Karpas-422 (cell line): Measurements from ENCODE around the gene PSRC1. TPM values are rescaled to one million over a fixed set of nuclear protein-coding genes. Genes with fewer than 3 reads are reported as not detected.
A peak's percentile ranks its signal among the peaks of the same experiment; 100 is the strongest.

Experiments used
- DNase-seq: peaks from one replicate; pipeline ENCODE4 v3.0.0-alpha.2; 2015
- H2AFZ ChIP-seq: fragments of 200-600 bp; sonication (generic); 2 replicates; pipeline ENCODE4 v1.6.1; 2014; ENCODE audit warnings: antibody characterized with exemption, low read length, mixed read lengths
- H3K27ac ChIP-seq: fragments of 200-600 bp; sonication (generic); 2 replicates; pipeline ENCODE4 v1.5.1; 2014; ENCODE audit warnings: mild to moderate bottlenecking, low read length, moderate library complexity
- H3K27me3 ChIP-seq: fragments of 200-600 bp; sonication (generic); 2 replicates; pipeline ENCODE4 v1.6.1; 2014; ENCODE audit warnings: low read length, mixed read lengths
- H3K36me3 ChIP-seq: fragments of 200-600 bp; sonication (generic); 2 replicates; pipeline ENCODE4 v1.6.1; 2014; ENCODE audit warnings: low read length, mixed read lengths; ENCODE audit not compliant: insufficient read depth
- H3K4me1 ChIP-seq: fragments of 200-600 bp; sonication (generic); 2 replicates; pipeline ENCODE4 v1.6.1; 2014; ENCODE audit warnings: mild to moderate bottlenecking, low read length, mixed read lengths
- H3K4me2 ChIP-seq: fragments of 200-600 bp; sonication (generic); 2 replicates; pipeline ENCODE4 v1.6.1; 2014; ENCODE audit warnings: low read length, low read depth, mild to moderate bottlenecking; ENCODE audit not compliant: poor library complexity, severe bottlenecking
- H3K4me3 ChIP-seq: fragments of 200-600 bp; sonication (generic); 2 replicates; pipeline ENCODE4 v1.5.1; 2014; ENCODE audit warnings: mild to moderate bottlenecking, antibody characterized with exemption, low read length, mixed read lengths
- H3K79me2 ChIP-seq: fragments of 200-600 bp; sonication (generic); 2 replicates; pipeline ENCODE4 v1.6.1; 2014; ENCODE audit warnings: mild to moderate bottlenecking, low read length, mixed read lengths
- H3K9ac ChIP-seq: fragments of 200-600 bp; sonication (generic); 2 replicates; pipeline ENCODE4 v1.6.0; 2014; ENCODE audit warnings: low read length
- H3K9me2 ChIP-seq: fragments of 200-600 bp; sonication (generic), shearing (Covaris generic); replicated peaks from 2 replicates; pipeline ENCODE4 v1.6.0; 2014; ENCODE audit warnings: mild to moderate bottlenecking, low read length, moderate library complexity; ENCODE audit not compliant: insufficient read depth
- H3K9me3 ChIP-seq: fragments of 300-700, 200-600 bp; sonication (generic); 2 replicates; pipeline ENCODE4 v1.6.1; 2014; ENCODE audit warnings: low read length, mixed read lengths
- H4K20me1 ChIP-seq: fragments of 200-600 bp; sonication (generic); 2 replicates; pipeline ENCODE4 v1.6.1; 2014; ENCODE audit warnings: mild to moderate bottlenecking, antibody characterized with exemption, low read length, low read depth; ENCODE audit not compliant: insufficient read depth
- total RNA-seq: library from RNA; depleted of rRNA; stranded (reverse); fragments of >200 nt; shearing (Covaris generic); gene quantifications from 2 replicates; pipeline ENCODE4 v1.2.3, GENCODE V29; 2014; ENCODE audit warnings: low replicate concordance

PSRC1 gene
- total RNA-seq, 1 experiment from 2014 or later, result 6.3 TPM

GRCh38 chr1:109242387-109242786 lies 40.6 kb downstream of the PSRC1 start:
- no peaks in the 10 kb centered on the region for H3K79me2 ChIP-seq
- no peak overlapping the region for H3K4me2 ChIP-seq
- H3K36me3 ChIP-seq, result peaks cover 3% of the 10 kb centered on the region; the same call in 1 of the 2 replicates
- no peaks in the 10 kb centered on the region for H3K9me3 ChIP-seq
- no peak overlapping the region for H3K9ac ChIP-seq
- no peaks in the 10 kb centered on the region for H3K4me1 ChIP-seq
- no peaks in the 10 kb centered on the region for H3K27me3 ChIP-seq
- no peak for DNase-seq
- no peak overlapping the region for H2AFZ ChIP-seq
- no peak overlapping the region for H3K27ac ChIP-seq
- no peaks in the 10 kb centered on the region for H3K9me2 ChIP-seq
- no peak overlapping the region for H3K4me3 ChIP-seq
- H4K20me1 ChIP-seq, result peaks cover 3% of the 10 kb centered on the region; the same call in 1 of the 2 replicates

- Histone ChIP-seq H3K4me1 (no peaks in the 10 kb centered on the region), H3K79me2 (no peaks in the 10 kb centered on the region), H3K27ac (no peak overlapping the region), H3K9me2 (no peaks in the 10 kb centered on the region), H3K4me2 (no peak overlapping the region), H2AFZ (no peak overlapping the region), H3K9me3 (no peaks in the 10 kb centered on the region), H3K9ac (no peak overlapping the region), H4K20me1 (peaks cover 3% of the 10 kb centered on the region; the same call in 1 of the 2 replicates), H3K4me3 (no peak overlapping the region), H3K27me3 (no peaks in the 10 kb centered on the region), H3K36me3 (peaks cover 3% of the 10 kb centered on the region; the same call in 1 of the 2 replicates)
- DNase-seq, result no peak
These were observed 41.1 kb downstream of the PSRC1 start for GRCh38 chr1:109241841-109242345.

- H3K4me1 ChIP-seq, result no peaks in the 10 kb centered on the region
- H3K36me3 ChIP-seq, result peaks cover 3% of the 10 kb centered on the region; the same call in 1 of the 2 replicates
- no peak for DNase-seq
- H3K4me2 ChIP-seq, result no peak overlapping the region
- no peak overlapping the region for H3K27ac ChIP-seq
- no peak overlapping the region for H2AFZ ChIP-seq
- H4K20me1 ChIP-seq, result peaks cover 3% of the 10 kb centered on the region; the same call in 1 of the 2 replicates
- H3K9me2 ChIP-seq, result no peaks in the 10 kb centered on the region
- H3K27me3 ChIP-seq, result no peaks in the 10 kb centered on the region
- no peaks in the 10 kb centered on the region for H3K79me2 ChIP-seq
- no peak overlapping the region for H3K4me3 ChIP-seq
- H3K9ac ChIP-seq, result no peak overlapping the region
- no peaks in the 10 kb centered on the region for H3K9me3 ChIP-seq
These were observed 41.6 kb downstream of the PSRC1 start for GRCh38 chr1:109241344-109241743.

GRCh38 chr1:109240158-109241152 lies 42.5 kb downstream of the PSRC1 start:
- DNase-seq, result peak; percentile 65
- H3K27me3 ChIP-seq, result no peaks in the 10 kb centered on the region
- no peak overlapping the region for H3K9ac ChIP-seq
- no peaks in the 10 kb centered on the region for H3K4me1 ChIP-seq
- no peak overlapping the region for H3K4me2 ChIP-seq
- no peak overlapping the region for H2AFZ ChIP-seq
- no peak overlapping the region for H3K4me3 ChIP-seq
- H3K9me2 ChIP-seq, result no peaks in the 10 kb centered on the region
- H3K9me3 ChIP-seq, result no peaks in the 10 kb centered on the region
- H3K27ac ChIP-seq, result no peak overlapping the region
- H4K20me1 ChIP-seq, result peaks cover 3% of the 10 kb centered on the region; the same call in 1 of the 2 replicates
- no peaks in the 10 kb centered on the region for H3K79me2 ChIP-seq
- H3K36me3 ChIP-seq, result peaks cover 9% of the 10 kb centered on the region

GRCh38 chr1:109239409-109240068 lies 43.4 kb downstream of the PSRC1 start:
- Histone ChIP-seq H3K4me3 (no peak overlapping the region), H3K4me1 (no peaks in the 10 kb centered on the region), H2AFZ (no peak overlapping the region), H3K27me3 (no peaks in the 10 kb centered on the region), H3K27ac (no peak overlapping the region), H3K79me2 (no peaks in the 10 kb centered on the region), H3K9ac (no peak overlapping the region), H3K9me2 (no peaks in the 10 kb centered on the region), H3K4me2 (no peak overlapping the region), H4K20me1 (peaks cover 3% of the 10 kb centered on the region; the same call in 1 of the 2 replicates), H3K9me3 (no peaks in the 10 kb centered on the region), H3K36me3 (peaks cover 14% of the 10 kb centered on the region)
- DNase-seq, result peak; percentile 85

- Histone ChIP-seq H3K27ac (no peak overlapping the region), H3K4me1 (no peaks in the 10 kb centered on the region), H3K36me3 (peaks cover 18% of the 10 kb centered on the region), H3K9me3 (no peaks in the 10 kb centered on the region), H3K4me3 (no peak overlapping the region), H3K4me2 (no peak overlapping the region), H3K9me2 (no peaks in the 10 kb centered on the region), H3K79me2 (no peaks in the 10 kb centered on the region), H2AFZ (no peak overlapping the region), H3K9ac (no peak overlapping the region), H4K20me1 (peaks cover 3% of the 10 kb centered on the region; the same call in 1 of the 2 replicates), H3K27me3 (no peaks in the 10 kb centered on the region)
- DNase-seq, result no peak
These were observed 43.9 kb downstream of the PSRC1 start for GRCh38 chr1:109239047-109239408.

- Histone ChIP-seq H4K20me1 (peaks cover 3% of the 10 kb centered on the region; the same call in 1 of the 2 replicates), H2AFZ (no peak overlapping the region), H3K79me2 (no peaks in the 10 kb centered on the region), H3K4me1 (no peaks in the 10 kb centered on the region), H3K9me3 (no peaks in the 10 kb centered on the region), H3K4me3 (no peak overlapping the region), H3K4me2 (no peak overlapping the region), H3K27ac (no peak overlapping the region), H3K9me2 (no peaks in the 10 kb centered on the region), H3K27me3 (no peaks in the 10 kb centered on the region), H3K9ac (no peak overlapping the region), H3K36me3 (peaks cover 18% of the 10 kb centered on the region)
- DNase-seq, result no peak
These were observed 44.6 kb downstream of the PSRC1 start for GRCh38 chr1:109238382-109238781.

GRCh38 chr1:109237512-109237911 lies 45.4 kb downstream of the PSRC1 start:
- H3K79me2 ChIP-seq, result no peaks in the 10 kb centered on the region

More at GRCh38 chr1:109237512-109237911, 45.4 kb downstream of the PSRC1 start:
- Histone ChIP-seq H3K4me1 (no peaks in the 10 kb centered on the region), H3K27me3 (no peaks in the 10 kb centered on the region), H2AFZ (no peak overlapping the region), H3K4me3 (no peak overlapping the region), H3K27ac (no peak overlapping the region), H3K4me2 (no peak overlapping the region), H3K36me3 (peaks cover 21% of the 10 kb centered on the region), H3K9ac (no peak overlapping the region), H3K9me3 (no peaks in the 10 kb centered on the region), H3K9me2 (no peaks in the 10 kb centered on the region), H4K20me1 (peaks cover 3% of the 10 kb centered on the region; the same call in 1 of the 2 replicates)
- DNase-seq, result no peak
